ENCODE measurements around the gene USP9Y. TPM values are rescaled to one million over a fixed set of nuclear protein-coding genes. Genes with fewer than 3 reads are reported as not detected.
A peak's percentile ranks its signal among the peaks of the same experiment; 100 is the strongest.

Gene USP9Y
- total RNA-seq, 1 experiment from 2014 or later, result 29.1 TPM

- no peak for TF ChIP-seq ZMAT4 (CRISPR knock-in tag; IDR thresholded peaks at IDR 0.05)
These were observed 204.5 kb downstream of the USP9Y start (continued) for GRCh38 chrY:12905517-12905872.

DNA sequence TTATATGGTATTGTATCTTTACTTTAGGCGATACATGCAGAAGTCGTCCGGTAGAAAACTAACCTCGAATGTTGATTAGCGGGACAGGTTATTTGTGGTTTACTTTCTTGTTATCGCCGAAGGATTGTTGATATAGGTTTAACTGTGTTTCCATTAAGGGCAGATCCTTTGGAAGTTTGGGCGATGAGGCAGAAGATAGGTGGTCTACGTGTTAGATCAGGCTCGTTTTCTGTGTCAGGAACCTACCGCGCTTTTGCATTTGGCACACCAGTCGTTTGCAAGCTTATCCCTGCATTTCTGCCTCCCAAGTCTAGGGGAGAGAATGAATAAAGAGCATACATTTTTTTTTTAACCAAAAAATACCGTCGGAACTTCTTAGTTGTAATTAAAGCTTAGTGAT, 204.9 kb downstream of the USP9Y start:
- CTCF ChIA-PET, result no interaction called here
- H3K27me3 Mint-ChIP-seq (ENCODE audit: low read depth), result no peaks in the 10 kb centered on the region
- DNase-seq (ENCODE audit: low spot score) (no peak), ATAC-seq (no peak)
- no peak for TF ChIP-seq MXD4 (CRISPR knock-in tag; IDR thresholded peaks at IDR 0.05; ENCODE audit: borderline replicate concordance)
- TF ChIP-seq, protein P1, sequence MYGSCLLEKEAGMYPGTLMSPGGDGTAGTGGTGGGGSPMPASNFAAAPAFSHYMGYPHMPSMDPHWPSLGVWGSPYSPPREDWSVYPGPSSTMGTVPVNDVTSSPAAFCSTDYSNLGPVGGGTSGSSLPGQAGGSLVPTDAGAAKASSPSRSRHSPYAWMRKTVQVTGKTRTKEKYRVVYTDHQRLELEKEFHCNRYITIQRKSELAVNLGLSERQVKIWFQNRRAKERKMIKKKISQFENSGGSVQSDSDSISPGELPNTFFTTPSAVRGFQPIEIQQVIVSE (CRISPR knock-in tag; IDR thresholded peaks at IDR 0.05; ENCODE audit: borderline replicate concordance), result no peak
- no peak for TF ChIP-seq NFYB (CRISPR knock-in tag; conservative IDR thresholded peaks at IDR 0.05; ENCODE audit: low read depth)
- TF ChIP-seq ZSCAN18 (CRISPR knock-in tag; IDR thresholded peaks at IDR 0.05), result no peak
- no peak for TF ChIP-seq CREB1 (CRISPR knock-in tag; IDR thresholded peaks at IDR 0.05)
- TF ChIP-seq CBFB (CRISPR knock-in tag; IDR thresholded peaks at IDR 0.05; ENCODE audit: low read depth), result no peak
- no peak for TF ChIP-seq RELA (CRISPR knock-in tag; IDR thresholded peaks at IDR 0.05; ENCODE audit: borderline replicate concordance)
- TF ChIP-seq STAT6 (CRISPR knock-in tag; conservative IDR thresholded peaks at IDR 0.05; ENCODE audit: low read depth), result no peak
- TF ChIP-seq SOX15 (CRISPR knock-in tag; IDR thresholded peaks at IDR 0.05), result no peak
- TF ChIP-seq ELF4 (CRISPR knock-in tag; IDR thresholded peaks at IDR 0.05; ENCODE audit: low read depth), result no peak
- TF ChIP-seq ESRRA (CRISPR knock-in tag; IDR thresholded peaks at IDR 0.05; ENCODE audit: borderline replicate concordance), result no peak
- TF ChIP-seq, protein P2, sequence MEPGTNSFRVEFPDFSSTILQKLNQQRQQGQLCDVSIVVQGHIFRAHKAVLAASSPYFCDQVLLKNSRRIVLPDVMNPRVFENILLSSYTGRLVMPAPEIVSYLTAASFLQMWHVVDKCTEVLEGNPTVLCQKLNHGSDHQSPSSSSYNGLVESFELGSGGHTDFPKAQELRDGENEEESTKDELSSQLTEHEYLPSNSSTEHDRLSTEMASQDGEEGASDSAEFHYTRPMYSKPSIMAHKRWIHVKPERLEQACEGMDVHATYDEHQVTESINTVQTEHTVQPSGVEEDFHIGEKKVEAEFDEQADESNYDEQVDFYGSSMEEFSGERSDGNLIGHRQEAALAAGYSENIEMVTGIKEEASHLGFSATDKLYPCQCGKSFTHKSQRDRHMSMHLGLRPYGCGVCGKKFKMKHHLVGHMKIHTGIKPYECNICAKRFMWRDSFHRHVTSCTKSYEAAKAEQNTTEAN (CRISPR knock-in tag; IDR thresholded peaks at IDR 0.05), result no peak
- TF ChIP-seq PRRX2 (CRISPR knock-in tag; IDR thresholded peaks at IDR 0.05), result no peak
- TF ChIP-seq NFE2L1 (CRISPR knock-in tag; IDR thresholded peaks at IDR 0.05), result no peak
- TF ChIP-seq ZBTB21 (CRISPR knock-in tag; IDR thresholded peaks at IDR 0.05; ENCODE audit: borderline replicate concordance), result no peak
- TF ChIP-seq, protein P3, sequence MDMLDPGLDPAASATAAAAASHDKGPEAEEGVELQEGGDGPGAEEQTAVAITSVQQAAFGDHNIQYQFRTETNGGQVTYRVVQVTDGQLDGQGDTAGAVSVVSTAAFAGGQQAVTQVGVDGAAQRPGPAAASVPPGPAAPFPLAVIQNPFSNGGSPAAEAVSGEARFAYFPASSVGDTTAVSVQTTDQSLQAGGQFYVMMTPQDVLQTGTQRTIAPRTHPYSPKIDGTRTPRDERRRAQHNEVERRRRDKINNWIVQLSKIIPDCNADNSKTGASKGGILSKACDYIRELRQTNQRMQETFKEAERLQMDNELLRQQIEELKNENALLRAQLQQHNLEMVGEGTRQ (CRISPR knock-in tag; IDR thresholded peaks at IDR 0.05), result no peak
- TF ChIP-seq ZNF396 (CRISPR knock-in tag; IDR thresholded peaks at IDR 0.05; ENCODE audit: borderline replicate concordance), result no peak
- peaks cover 19% of the 10 kb centered on the region for H3K4me1 Mint-ChIP-seq
- H3K27ac Mint-ChIP-seq, result peak overlapping the region; percentile 99; the same call in 1 of the 2 replicates
- H3K4me3 Mint-ChIP-seq, result peak overlapping the region; percentile 96
- peaks cover 17% of the 10 kb centered on the region for H3K36me3 Mint-ChIP-seq
- no peaks in the 10 kb centered on the region; the same call in 1 of the 2 replicates for H3K9me3 Mint-ChIP-seq
- POLR2A ChIA-PET, result no interaction called here

Other genes with a start within 250 kb of the USP9Y start
- 96.1 to 102 TPM (median 97.5 TPM) in 3 replicates for gene DDX3Y, start 203.6 kb downstream of the USP9Y start, total RNA-seq (2021)